ENCODE measurements around the gene CMIP. TPM values are rescaled to one million over a fixed set of nuclear protein-coding genes. Genes with fewer than 3 reads are reported as not detected.

Gene CMIP
- total RNA-seq, 1 experiment from 2014 or later = 4.9 TPM

DNA sequence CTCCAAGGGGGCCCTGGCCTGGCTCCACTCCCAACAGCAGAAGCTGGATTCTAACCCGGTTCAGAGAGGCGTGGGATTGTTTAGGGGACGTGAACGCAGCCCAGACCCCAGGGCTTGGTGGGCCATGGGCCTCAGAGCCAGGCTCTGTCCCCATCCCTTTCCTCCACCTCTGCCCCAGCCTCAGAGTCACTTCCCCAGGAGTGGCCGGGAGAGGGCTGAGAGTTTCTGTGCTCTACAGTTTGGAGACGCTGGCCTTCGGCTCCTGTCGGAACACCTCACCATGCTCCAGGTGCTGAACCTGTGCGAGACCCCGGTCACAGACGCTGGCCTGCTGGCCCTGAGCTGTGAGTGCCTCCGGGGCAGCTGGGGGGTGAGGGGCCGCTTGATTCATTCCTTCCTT lies 260.7 kb downstream of the CMIP start:
- DNase-seq (ENCODE audit: extremely low read depth, low read depth) = no peak

DNA sequence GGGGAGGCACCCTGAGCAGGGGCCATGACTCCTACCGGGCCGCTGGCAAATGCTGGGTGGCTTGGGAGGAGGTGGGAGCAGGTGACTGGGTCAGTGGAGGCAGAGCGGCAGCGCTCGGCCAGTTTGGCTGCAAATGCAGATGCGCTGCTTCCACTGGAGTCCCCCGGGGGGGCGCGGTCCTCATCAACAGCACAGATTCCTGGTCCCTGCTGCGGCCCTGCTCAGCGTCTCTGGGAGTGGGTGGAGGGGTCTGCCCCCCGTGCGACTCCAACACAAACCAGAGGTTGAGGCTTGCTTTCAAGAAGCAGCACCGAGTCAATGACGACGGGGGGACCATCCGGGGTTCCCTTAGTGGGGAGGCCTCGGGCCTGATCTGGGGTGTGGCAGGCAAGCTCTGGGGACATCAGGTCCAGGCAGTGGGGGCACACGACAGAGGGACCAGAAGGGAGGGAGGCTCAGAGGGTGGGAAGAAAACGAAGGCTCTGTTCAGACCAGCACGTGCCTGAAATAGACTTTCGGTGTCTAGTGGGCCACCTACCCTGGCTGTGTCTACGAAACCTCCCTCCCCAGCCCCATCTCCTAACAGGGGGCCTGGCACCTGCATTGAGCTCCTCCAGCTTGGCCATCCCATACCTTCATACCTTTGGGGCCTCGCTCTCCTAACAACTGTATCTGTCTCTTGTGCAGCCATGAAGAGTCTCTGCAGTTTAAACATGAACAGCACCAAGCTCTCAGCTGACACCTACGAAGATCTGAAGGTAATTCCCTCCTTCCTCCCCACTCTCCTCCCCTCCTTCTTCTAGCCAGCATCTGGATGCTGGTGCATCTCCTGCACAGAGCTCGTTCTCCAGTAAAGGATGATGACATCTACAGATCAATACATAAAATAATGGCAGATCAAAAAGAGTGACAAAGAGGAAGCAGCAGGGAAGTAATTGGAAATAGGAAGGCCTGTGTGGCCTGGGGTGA lies 262.0 kb downstream of the CMIP start:
- DNase-seq (ENCODE audit: extremely low read depth, low read depth) = no peak

DNA sequence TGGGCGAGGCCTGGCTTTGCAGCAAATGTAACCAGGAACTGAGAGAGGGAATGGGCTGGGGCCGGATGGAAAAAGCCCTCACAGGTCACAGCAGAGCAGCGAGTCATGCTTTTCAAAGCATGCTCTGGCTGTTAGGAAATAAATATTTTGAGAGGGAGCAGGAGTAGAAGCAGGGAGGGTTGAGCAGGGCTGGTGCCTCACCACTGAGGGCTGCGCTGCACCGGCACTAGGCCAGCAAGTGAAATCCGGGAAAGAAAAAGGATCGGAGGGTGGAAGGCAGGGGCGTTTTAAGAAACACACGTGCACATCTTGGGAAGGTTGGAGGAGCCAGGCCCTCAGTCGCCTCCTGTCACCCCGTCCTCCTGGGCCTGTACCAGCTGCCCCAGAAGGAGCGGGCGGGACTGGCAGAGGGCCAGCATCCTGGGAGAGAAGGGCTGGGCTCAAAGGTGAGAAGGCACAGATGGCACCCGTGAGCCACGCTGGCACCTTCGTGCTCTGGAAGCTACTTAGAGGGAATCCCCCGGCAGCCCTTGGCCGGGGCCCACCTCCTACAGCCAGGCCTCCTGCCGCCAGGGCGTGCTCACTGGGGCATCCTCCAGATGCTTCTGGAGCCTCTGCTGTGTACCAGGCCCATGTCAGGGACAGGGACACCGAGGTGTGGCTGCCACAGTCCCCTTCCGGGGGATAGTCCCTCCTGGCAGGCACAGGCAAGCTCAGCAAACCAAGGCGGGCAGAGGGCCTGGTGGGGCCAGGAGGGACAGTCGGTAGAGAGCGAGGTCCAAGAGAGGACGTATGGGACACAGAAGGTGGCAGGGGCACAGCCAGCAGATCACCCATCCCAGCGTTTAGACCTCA lies 263.0 kb downstream of the CMIP start:
- no peak for DNase-seq (ENCODE audit: extremely low read depth, low read depth)

DNA sequence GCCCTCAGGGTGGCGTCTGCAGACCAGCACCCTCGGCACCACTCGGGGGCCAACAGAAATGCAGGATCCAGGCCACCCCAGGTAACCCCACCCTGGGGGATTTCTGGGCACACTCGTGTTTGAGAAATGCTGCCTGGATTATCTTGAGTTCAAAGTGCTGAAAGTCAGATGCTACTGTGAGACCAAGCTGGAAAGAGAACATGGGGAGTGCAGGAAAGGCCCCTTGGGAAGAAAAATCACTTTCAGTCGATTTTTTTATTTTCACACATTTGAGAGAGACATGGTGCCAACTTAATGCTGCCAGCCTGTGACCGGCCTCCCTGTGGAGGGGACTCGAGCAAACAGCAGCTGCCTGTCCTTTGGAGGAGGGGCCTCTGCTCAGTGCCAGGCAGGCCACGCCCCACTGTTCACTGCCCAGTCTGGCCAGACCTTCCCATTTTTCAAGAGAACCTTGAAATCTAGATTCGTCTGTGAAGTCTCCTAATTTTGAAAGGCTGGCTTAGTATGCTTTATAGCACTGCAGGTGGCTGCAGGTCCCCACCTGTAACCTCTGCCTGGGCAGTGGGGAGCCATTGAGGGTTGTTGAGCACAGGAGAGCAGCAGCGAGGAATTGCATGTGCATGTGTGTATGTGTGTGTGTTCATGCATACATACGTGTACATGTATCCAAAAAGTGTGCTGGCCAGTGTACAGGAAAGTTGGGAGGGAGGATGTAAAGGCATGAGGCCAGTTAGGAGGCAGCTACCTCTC lies 263.8 kb downstream of the CMIP start:
- DNase-seq (ENCODE audit: extremely low read depth, low read depth) = no peak

DNA sequence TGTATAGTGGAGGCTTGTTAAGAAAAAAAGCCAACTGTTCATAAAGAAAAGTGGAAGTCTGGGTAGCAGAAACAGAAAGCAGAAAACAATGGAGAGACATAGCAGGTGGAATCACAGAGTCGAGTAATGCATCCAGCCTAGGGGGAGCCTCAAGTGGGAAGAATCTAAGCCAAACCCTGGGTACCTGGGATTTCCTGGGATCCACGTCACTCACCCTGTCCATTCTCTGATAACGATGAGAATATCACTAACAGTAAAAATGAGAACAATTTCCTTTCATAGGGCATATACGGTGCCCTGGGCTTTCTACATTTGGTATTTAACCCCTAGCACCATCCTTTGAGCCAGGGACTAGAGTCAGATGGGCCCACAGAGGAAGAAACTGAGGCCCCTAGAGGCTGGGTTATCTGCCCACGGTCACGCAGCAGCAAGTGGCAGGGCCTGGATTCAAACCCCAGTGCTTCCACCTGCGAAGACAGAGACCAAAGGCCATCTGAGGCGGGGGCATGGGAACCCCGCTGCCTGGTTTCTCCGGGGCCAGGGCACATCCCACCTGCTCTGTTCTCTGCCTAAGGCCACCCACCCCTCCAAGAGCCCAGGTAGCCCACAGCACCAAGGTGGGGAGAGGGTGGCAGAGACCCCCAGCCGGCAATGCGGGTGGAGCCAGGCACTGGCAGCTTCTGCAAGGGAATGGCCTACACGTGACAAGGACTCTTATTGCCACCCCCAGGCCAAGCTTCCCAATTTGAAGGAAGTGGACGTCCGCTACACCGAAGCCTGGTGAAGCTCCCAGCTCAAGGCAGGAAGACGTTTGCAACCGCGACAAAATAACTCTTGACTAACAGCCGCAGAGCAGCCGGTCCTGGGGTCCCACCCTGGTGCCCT lies 264.6 kb downstream of the CMIP start:
- no peak for DNase-seq (ENCODE audit: extremely low read depth, low read depth)

DNA sequence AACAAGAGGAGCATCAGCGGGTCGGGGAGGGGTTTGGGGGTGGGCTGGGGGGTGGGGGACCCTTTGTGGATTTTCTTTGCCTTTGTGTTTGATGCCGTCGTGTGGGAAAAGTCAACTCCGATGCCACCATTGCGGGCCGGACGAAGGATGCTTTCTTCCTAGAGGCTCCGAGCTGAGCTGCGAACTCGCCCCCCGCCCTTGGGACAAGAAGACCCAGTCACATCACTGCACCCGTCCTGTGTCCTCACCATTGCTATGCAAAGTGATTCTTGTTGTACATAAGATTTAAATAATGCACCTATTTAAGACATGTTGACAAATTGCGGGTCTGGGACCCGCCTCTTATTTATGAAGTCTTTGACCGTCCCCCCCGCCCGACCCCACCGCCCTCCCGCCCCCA lies 265.4 kb downstream of the CMIP start:
- no peak for DNase-seq (ENCODE audit: extremely low read depth, low read depth)

DNA sequence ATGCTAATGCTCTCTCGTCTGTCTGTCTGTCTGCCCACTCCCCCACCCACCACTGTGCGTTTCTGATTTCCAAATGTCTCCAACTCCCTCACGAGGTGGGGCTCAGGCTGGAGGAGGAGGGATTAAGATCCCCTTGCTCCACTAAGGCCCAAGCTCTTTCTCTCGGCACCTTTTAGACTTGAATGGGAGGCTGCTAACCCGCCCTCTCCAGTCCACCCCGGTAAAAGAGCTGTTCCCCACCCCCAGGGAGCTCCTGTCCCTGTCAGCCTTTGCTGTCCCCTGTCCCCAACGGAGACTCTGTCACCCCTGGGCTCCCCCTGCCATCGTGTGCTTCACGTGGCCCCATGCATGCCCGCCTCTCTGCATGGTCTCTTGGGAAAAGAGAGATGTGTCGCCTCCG lies 266.0 kb downstream of the CMIP start:
- DNase-seq (ENCODE audit: extremely low read depth, low read depth) = no peak

DNA sequence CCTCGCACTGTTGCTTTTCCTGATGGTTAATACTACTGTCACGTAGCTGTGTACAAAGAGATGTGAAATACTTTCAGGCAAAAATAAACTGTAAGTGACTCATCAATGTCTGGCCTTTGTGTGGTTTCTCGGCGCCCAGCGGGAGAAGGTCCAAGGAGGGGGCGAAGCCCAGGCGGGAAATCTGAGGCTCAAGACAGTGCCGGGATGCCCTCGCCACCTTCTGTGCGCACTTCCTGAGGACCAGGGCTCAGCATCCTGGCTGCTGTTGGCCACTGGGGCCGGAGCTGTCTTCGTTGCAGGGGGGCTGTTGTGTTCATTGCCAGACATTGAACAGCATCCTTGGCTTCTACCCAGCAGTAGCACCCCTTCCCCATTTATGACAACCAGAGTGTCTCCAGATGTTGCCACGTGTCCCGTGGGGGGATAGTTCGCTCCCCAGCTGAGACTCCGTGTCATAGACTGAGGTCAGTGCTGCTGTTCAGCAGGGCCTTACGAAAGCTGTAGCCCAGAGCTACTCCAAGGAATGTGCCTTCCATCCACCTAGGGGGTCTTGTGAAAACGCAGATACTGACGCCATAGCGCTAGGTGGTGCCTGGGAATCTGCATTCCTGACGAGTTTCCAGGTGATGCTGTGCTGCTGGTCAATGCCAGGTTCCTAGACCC lies 267.2 kb downstream of the CMIP start:
- DNase-seq (ENCODE audit: extremely low read depth, low read depth) = peak; percentile 82

DNA sequence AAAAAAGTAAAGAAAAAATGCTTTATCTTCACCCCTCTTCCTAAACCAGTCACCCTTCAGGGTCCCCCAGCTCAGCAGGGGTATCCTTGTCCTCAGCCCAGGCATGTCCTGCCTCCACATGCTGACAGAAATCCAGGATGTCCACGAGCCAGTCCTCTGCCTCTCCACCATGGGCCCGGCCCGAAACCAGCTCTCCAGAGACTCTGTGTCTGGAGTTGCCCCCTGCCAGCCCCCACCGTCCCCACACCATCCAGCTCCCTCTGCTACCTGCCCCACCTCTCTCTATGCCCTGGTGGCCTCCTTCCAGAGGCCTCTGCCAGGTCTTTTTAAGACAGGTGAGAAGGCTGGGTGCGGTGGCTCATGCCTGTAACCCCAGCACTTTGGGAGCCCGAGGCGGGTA lies 268.1 kb downstream of the CMIP start:
- no peak for DNase-seq (ENCODE audit: extremely low read depth, low read depth)

DNA sequence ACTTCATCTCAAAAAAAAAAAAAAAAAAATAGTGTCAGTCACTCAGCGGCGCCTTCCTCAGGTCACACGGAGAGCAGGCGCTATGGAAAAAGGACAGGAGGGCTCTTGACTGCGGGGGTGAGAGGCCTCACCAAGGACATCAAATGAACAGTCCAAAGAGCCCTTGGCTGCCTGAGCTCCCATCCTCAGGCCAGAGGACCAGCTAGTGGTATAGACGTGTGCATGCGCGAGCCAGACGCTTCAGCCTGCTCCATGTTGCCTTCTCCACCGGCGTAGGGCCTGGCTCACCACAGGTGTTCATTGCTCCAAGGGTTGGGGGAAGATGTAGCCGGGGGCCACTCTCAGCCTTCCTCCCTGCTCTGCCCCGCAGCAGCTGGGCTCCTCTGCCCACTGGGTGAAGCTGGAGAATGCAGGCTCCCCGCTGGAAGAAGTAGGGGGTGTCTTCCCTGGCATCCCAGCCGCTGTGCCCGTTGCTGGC lies 268.7 kb downstream of the CMIP start:
- no peak for DNase-seq (ENCODE audit: extremely low read depth, low read depth)

DNA sequence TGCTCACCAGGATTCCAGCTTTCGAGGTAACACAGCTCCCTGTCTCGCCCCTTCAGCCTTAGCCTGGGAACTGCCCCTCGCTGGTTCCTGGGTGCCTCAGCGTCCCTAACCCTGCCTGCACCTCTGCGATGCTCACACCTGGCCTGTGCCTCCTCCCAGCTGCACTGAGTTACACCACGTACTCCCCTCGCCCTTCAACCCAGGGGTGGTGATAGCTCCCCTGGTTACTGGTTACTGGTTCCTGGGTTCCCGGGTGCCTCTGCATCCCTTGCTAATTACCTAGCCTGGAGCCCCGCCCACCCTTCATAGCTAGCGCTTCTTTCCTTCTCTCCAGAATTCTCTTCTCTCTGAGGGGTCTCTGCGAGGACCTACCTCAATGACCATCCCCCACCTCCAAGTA lies 269.2 kb downstream of the CMIP start:
- DNase-seq (ENCODE audit: extremely low read depth, low read depth) = no peak

DNA sequence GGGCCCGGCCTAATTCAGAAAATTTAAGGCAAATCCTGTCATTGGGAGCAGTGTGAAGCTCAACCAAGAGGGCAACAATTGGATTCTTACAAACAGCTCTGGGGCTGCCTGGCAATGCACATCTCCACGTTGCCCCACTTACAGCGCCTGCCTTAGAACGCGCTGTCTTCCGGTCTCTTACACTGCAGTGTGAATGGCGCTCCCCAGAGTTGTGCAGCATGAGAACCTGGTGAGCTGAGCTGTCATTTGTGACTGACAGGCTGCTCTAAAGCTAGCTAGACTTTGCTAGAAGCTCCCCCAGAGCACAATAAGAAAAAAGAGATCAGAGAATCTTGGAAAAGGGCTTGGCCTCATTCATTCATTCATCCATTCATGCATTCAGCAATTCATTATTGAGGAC lies 270.0 kb downstream of the CMIP start:
- DNase-seq (ENCODE audit: extremely low read depth, low read depth) = no peak

DNA sequence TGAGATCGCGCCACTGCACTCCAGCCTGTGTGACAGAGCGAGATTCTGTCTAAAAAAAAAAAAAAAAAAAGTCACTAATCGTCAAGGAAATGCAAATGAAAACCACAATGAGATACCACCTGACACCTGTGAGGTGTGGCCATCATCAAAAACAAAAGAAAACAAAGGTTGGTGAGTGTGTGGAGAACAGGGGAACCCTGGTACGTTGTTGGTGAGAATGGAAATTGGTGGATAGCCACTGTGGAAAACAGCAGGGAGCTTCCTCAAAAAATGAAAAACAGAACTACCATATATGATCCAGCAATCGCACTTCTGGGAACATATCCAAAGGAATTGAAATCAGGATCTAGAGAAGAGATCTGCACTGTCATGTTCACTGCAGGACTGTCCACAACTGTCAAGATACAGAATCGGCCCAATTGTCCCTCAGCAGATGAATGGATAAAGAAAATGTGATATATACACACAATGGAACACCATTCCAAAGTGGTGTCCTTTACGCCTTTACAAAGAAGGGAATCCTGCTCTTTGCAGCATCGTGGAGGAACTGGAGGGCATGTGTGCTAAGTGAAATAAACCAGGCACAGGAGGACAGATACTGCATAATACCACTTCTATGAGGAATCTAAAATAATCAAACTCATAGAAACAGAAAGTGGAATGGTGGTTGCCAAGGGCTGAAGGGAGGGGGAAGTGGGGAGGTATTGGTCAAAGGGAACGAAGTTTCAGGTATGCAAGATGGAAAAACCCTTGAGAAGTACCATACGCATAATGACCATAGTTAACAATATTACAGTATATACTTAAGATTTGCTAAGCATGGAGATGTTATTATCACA lies 271.0 kb downstream of the CMIP start:
- DNase-seq (ENCODE audit: extremely low read depth, low read depth) = no peak

DNA sequence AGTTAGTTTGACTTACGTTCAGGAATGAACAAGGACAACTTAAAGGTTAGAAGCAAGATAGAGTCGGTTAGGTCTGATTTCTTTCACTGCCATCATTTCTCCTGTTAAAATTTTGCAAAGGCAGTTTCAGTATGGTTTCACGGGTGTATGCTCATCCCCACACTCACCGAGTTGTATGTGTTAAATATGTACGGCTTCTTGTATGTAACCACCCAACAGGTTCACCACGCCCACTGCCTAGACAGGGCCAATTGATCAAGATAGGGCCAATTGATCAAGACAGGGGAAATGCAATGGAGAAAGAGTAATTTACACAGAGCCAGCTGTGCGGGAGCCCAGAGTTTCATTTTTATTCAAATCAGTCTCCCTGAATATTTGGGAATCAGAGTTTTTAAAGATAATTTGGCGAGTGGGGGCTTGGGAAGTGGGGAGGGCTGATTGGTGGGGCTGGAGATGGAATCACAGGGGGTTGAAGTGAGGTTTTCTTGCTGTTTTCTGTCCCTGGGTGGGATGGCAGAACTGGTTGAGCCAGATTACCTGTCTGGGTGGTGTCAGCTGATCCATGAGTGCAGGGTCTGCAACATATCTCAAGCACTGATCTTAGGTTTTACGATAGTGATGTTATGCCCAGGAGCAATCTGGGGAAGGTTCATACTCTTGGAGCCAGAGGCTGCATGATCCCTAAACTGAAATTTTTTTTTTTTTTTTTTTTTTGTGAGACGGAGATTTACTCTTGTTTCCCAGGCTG lies 272.0 kb downstream of the CMIP start:
- no peak for DNase-seq (ENCODE audit: extremely low read depth, low read depth)

DNA sequence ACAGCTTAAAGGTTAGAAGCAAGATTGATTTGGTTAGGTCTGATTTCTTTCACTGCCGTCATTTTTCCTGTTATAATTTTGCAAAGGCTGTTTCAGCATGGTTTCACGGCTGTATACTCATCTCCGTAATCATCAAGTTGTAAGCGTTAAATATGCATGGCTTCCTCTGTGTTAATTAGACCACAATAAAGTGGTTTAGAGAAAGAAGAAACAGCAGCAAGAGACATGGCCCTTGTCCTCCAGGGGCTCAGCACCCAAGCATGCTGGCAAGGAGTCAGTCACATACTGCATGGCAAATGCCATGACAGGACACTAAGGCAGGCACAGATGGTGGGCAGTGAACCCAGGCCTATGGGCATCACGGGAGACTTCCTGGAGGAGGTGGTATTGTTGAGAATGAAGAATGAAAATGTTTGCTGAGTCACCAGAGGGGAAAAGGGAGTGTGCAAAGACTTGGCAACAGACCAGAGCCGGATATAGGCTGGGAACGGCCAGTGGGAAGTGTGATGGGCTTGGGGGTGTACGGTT lies 273.1 kb downstream of the CMIP start:
- DNase-seq (ENCODE audit: extremely low read depth, low read depth) = no peak

DNA sequence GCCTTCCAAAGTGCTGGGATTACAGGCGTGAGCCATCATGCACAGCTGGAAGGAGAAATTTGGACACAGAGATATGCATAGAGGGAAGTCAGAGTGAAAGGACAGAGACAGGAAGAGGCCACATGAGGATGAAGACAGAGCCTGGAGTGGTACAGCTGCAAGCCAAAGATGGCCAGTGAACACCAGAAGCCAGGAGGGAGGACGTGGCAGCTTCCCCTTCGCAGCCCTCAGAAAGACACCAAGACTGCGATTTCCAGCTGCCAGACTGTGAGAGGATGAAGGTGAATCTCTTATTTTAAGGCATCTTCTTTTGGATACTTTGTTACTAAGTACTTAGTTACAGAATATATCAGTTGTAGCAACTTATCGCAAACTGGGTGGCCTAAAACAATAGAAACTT lies 274.0 kb downstream of the CMIP start:
- no peak for DNase-seq (ENCODE audit: extremely low read depth, low read depth)

DNA sequence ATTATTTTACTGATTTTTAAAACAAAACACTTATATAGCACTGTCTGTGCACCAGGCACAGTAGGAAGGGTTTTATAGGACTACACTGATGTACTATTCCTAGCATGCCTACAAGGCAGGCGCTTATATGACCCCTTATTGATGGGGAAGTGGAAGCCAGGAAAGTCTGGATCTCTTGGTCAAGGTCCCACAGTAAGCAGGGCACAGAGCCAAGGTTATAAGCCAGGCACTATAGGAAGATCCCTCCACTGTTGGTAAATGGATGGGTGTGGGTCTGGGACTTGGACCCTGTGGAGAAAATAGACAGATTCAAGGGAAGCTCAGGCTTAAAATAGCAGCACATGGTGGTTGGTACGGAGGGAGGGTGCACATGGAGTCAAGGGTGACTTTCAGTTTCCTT lies 275.4 kb downstream of the CMIP start:
- DNase-seq (ENCODE audit: extremely low read depth, low read depth) = no peak

All from NCI-H460 (cell line).